AG04449 (cell line): ENCODE results near the gene GDF7.

ENCODE experiments used
- CTCF ChIA-PET: fragments of 350-600 bp; formaldehyde crosslinking; extraction: SDS; loops from one replicate; lab custom pipeline; 2021; ENCODE audit warnings: antibody characterized with exemption; lab: Yijun Ruan, JAX
- POLR2A ChIA-PET: fragments of 400-600, 350-600 bp; formaldehyde crosslinking; extraction: SDS; loops from one replicate; lab custom pipeline; 2020; ENCODE audit warnings: antibody characterized with exemption, inconsistent platforms; lab: Yijun Ruan, JAX
- DNase-seq: peaks from one replicate; pipeline ENCODE4 v3.0.0-alpha.2; 2010; ENCODE audit warnings: low read depth, low spot score
- H3K4me3 ChIP-seq: 2 replicates; pipeline ENCODE4 v1.5.1; 2011; ENCODE audit warnings: low read depth, mild to moderate bottlenecking, control low read depth, low read length
- TF ChIP-seq, protein P1 (sequence below): IDR thresholded peaks from one replicate; pipeline ENCODE4 v1.5.1; 2011; ENCODE audit warnings: mild to moderate bottlenecking, moderate library complexity, low read length, control low read depth, inconsistent platforms; ENCODE audit not compliant: insufficient read depth; ENCODE audit errors: missing control alignments

Gene GDF7

DNA sequence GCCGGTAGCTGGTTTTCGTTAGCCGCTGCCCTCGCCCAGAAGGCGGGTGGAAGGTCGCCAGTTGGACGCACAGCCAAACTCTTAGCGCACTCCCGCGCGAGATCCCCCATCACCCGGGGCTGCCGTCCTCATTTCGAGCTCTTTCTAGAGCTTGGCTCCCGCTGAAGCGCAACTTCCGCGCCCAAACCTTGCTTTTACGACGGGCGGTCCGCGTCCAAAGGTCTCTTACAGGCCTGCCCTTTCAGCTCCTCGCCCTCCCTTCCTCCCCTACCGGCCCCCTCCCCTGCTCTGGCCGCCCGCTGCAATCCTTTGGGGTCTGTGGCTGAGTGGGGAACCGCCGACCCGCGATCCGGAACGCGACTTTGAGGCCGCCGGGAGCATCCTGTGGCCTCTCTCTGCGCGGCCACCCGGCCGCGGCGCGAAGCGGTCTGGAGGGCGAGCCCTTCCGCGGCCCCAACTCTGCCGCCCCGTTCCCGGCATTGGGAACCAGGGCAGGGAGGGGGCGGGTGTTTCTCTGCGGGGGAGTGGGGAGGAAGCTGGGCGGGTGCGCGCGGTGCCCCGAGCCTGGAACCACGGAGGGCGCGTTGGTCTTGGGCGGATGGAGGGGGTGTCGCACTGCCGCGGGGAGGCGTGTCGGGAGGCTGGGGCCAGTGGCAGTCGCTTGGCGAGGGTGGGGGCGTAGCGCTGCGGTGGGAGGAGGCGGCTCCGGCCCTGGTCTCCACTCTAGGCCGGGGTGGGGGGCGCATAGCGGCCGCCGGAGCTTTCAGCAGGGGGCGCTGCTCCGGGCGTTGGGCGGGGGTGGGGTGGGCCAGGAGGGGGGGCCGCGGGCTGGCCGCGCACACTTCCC lies at the start of gene GDF7:
Gene GDF7, plus strand, starts transcription at position 841 of the 847 bp plus-strand sequence. CDS start 96 bp downstream, outside the sequence.
- POLR2A ChIA-PET = no interaction called here
- TF ChIP-seq, protein P1, sequence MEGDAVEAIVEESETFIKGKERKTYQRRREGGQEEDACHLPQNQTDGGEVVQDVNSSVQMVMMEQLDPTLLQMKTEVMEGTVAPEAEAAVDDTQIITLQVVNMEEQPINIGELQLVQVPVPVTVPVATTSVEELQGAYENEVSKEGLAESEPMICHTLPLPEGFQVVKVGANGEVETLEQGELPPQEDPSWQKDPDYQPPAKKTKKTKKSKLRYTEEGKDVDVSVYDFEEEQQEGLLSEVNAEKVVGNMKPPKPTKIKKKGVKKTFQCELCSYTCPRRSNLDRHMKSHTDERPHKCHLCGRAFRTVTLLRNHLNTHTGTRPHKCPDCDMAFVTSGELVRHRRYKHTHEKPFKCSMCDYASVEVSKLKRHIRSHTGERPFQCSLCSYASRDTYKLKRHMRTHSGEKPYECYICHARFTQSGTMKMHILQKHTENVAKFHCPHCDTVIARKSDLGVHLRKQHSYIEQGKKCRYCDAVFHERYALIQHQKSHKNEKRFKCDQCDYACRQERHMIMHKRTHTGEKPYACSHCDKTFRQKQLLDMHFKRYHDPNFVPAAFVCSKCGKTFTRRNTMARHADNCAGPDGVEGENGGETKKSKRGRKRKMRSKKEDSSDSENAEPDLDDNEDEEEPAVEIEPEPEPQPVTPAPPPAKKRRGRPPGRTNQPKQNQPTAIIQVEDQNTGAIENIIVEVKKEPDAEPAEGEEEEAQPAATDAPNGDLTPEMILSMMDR = no peak
- DNase-seq = no peak
- peak within 1 kb of the TSS; percentile 34 for H3K4me3 ChIP-seq
- CTCF ChIA-PET = interaction anchor here (1.0 to 10.0 kb wide), 6 partner anchors 9 to 361 kb away, joined by 4 to 382 read pairs (median 6); partner anchors contain the start of gene HS1BP3

- H3K4me3 ChIP-seq = no peak overlapping the region
- TF ChIP-seq, protein P1 = peak; percentile 59
- ChIA-PET CTCF (interaction anchor here (0.9 to 5.2 kb wide), 25 partner anchors 10 to 239 kb away, joined by 3 to 25 read pairs (median 5); partner anchors contain the start of genes HS1BP3 and RHOB), POLR2A (interaction anchor here (1.1 to 3.7 kb wide), 5 partner anchors 13 to 170 kb away, joined by 4 to 62 read pairs (median 5); partner anchors contain the start of gene RHOB)
- DNase-seq = peak; percentile 95
Observed at GRCh38 chr2:20617892-20618467, 49.0 kb upstream of the GDF7 start.

- TF ChIP-seq, protein P1 = no peak
- no peak overlapping the region for H3K4me3 ChIP-seq
- ChIA-PET POLR2A (interaction anchor here (1.1 to 3.7 kb wide), 4 partner anchors 162 to 171 kb away, joined by 4 to 62 read pairs (median 5); partner anchors contain the start of gene RHOB), CTCF (interaction anchor here (0.9 to 5.2 kb wide), 21 partner anchors 10 to 240 kb away, joined by 3 to 25 read pairs (median 5); partner anchors contain the start of genes HS1BP3 and RHOB)
- no peak for DNase-seq
Observed at GRCh38 chr2:20618468-20618885, 48.5 kb upstream of the GDF7 start.

- POLR2A ChIA-PET = interaction anchor here (3.7 kb wide), 1 partner anchor 171 kb away, joined by 62 read pairs; the partner anchor contains the start of gene RHOB
- CTCF ChIA-PET = interaction anchor here (0.8 to 5.2 kb wide), 10 partner anchors 11 to 208 kb away, joined by 3 to 25 read pairs (median 10); no protein-coding TSS in a partner anchor
- H3K4me3 ChIP-seq = no peak overlapping the region
- no peak for DNase-seq
- TF ChIP-seq, protein P1 = no peak
Observed at GRCh38 chr2:20618886-20619521, 47.9 kb upstream of the GDF7 start.

DNA sequence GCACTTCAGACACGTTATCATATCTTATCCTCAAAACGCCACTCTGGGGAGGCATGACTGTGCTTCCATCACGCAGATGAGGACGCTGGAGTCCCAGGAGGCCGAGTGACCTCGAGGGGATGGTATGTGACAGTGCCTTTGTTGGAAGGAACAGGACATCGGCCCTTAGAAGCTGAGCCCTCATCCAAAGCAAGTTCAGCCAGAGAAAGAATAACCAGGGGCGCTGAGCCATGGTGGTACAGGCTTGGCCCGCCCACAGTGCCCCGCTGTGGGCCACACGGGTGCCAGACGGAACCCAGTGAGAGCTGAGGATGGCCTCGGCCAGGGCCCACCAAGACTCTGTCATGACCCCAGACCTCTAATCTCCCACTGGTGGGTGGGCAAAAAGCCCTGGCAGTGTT lies 47.3 kb upstream of the GDF7 start:
- no peak for DNase-seq
- H3K4me3 ChIP-seq = no peak overlapping the region
- CTCF ChIA-PET = interaction anchor here (0.8 to 5.2 kb wide), 5 partner anchors 11 to 23 kb away, joined by 3 to 25 read pairs (median 3); no protein-coding TSS in a partner anchor
- POLR2A ChIA-PET = interaction anchor here (3.7 kb wide), 1 partner anchor 172 kb away, joined by 62 read pairs; the partner anchor contains the start of gene RHOB
- TF ChIP-seq, protein P1 = no peak
